Uterus (tissue), 2 donors: ENCODE measurements around the gene SCARB2.

Experiments
- POLR2A ChIP-seq, 2 donors: fragments of 450-650 bp; IDR thresholded peaks; one replicate each; pipeline ENCODE4 v1.6.1; 2016; ENCODE audit warnings: antibody characterized with exemption in 2 of 2, mild to moderate bottlenecking in 1 of 2, moderate library complexity in 1 of 2
- TF ChIP-seq, protein P1 (sequence below), 4 experiments: fragments of 200-600 bp in 2 of 4; fragments of 450-650 bp in 2 of 4; sonication (generic) in 2 of 4; IDR thresholded peaks; one replicate each; pipeline ENCODE4 v1.5.1; 2016 to 2019; ENCODE audit warnings: antibody characterized with exemption in 4 of 4, mild to moderate bottlenecking in 2 of 4, moderate library complexity in 1 of 4

DNA sequence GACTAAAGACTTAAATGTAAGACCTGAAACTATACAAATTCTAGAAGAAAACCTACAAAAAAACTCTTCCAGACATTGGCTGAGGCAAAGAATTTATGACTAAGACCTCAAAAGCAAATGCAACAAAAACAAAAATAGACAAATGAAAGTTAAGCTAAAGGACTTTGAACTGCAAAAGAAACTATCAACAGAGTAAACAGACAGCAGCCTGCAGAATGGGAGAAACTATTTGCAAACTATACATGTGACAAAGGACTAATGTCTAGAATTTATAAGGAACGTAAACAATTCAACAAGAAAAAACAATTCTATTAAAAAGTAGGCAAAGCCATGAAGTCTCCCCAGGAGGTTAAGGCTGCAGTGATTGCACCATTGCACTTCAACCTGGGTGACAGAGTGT lies 46.9 kb upstream of the SCARB2 start:
- TF ChIP-seq, protein P1, sequence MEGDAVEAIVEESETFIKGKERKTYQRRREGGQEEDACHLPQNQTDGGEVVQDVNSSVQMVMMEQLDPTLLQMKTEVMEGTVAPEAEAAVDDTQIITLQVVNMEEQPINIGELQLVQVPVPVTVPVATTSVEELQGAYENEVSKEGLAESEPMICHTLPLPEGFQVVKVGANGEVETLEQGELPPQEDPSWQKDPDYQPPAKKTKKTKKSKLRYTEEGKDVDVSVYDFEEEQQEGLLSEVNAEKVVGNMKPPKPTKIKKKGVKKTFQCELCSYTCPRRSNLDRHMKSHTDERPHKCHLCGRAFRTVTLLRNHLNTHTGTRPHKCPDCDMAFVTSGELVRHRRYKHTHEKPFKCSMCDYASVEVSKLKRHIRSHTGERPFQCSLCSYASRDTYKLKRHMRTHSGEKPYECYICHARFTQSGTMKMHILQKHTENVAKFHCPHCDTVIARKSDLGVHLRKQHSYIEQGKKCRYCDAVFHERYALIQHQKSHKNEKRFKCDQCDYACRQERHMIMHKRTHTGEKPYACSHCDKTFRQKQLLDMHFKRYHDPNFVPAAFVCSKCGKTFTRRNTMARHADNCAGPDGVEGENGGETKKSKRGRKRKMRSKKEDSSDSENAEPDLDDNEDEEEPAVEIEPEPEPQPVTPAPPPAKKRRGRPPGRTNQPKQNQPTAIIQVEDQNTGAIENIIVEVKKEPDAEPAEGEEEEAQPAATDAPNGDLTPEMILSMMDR (IDR thresholded peaks at IDR 0.05) = no peak
- TF ChIP-seq POLR2A (IDR thresholded peaks at IDR 0.05) = no peak
